HG03039 (cell line): ENCODE results near the gene DMKN.

Experiments
- ATAC-seq: cut with Tn5 transposase; IDR thresholded peaks from one replicate; pipeline ENCODE4 v1.9.1; 2021; ENCODE audit warnings: mild to moderate bottlenecking, moderate library complexity; ENCODE audit not compliant: unreplicated experiment

The DMKN gene

GRCh38 chr19:35549879-35550523 lies 36.6 kb upstream of the DMKN start:
- no peak for ATAC-seq

DNA sequence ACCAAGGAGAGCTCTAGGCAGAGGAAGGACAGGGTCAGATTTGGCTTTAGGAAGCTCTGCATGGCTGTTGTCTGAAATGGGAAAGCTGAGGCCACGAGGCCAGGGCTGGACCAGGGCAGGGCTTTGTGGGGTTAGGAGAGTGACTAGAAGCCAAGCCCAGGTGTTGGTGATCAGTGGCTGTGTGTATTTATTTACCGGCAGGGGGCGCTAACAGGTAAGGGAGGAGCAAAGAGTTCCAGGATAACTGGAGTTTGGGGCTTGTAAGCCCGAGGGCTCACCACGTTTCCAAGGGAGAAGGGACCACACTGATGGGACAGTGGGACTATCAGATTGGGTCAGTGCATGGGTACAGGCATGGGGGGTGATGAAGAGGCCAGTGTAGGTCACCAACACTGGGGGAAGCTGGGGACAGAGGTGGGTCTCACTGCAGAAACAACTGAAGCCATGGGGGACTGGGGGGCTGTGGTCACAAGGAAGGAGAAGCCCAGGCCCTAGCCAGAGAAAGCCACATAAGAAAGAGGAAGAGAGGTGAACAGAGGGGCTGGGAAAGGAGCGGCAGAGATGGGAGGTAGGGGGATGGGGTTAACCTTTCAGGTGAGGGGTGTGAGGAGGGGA lies 35.8 kb upstream of the DMKN start:
- no peak for ATAC-seq

DNA sequence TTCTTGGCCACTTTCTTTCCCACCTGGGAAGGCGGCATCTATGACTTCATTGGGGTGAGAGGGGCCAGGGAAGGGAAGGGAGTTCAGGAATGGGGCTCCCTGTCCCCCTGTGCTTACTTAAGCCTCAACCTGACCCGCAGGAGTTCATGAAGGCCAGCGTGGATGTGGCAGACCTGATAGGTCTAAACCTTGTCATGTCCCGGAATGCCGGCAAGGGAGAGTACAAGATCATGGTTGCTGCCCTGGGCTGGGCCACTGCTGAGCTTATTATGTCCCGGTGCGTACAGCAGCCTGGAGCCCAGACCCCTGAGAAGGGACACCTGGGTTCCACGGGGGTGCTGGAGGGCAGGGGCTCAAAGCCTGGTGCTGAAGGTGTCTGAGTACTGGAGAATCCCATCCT lies 33.1 kb upstream of the DMKN start:
- no peak for ATAC-seq

DNA sequence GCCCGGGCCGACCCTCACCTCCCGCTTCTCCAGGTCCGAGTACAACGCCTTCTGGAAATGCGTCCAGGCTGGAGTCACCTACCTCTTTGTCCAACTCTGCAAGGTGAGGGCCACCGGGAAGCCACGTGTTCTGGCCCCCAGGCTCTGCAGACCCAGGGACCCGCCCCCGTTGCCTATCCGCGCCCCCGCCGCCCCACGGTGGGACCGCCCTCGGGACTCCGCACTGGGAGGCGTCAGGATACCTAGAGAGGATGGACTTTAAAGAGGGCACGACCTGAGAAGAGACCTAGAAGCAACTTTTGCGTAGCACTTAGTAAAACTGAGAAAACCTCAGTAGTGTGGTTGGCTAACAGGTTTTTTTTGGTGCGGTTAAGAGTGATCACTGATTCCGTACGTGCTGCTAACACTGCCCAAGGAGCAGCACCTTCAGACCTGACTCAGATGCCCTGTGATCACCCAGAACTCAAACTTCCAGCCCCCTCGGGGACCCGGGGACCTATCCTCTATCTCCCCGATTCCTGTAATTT lies 32.5 kb upstream of the DMKN start:
- peak; percentile 24 for ATAC-seq

DNA sequence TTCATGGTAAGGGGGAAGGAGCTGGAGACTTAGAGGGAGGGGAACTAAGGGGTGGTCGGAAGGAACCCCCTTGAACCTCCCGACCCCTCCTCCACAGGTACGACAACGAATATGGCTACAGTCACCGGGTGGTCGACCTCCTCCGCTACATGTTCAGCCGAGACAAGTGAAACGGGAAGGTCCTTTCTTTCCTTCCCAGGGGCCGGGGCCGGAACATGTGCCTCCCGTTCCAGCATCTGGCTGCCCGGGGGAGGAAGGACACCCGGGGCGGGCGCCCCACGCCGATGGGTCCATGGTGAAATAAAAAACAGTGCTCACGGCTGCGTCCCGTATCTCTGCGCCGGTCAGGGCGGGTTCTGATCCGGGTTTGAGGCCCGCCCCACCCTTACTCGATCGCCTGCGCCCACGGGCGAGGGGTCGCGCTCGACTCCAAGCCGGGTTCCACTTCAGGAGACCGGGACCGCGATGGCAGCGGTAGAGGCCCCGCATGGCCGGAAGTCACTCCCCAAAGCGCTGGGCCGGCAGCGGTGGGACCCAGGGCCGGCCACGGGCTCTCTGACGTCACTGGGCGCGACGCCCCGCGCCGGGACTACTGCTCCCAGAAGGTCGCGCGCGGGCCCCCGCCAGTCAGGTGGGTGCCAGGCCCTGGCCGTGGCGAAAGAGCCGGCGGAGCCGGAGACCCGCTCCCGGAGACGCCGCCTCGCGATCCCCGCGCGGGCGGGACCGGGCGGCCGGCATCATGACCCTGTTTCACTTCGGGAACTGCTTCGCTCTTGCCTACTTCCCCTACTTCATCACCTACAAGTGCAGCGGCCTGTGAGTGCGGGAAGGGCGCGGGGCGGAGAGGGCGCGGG lies 31.8 kb upstream of the DMKN start, which contains the start of gene TMEM147:
TSS of gene TMEM147 (plus strand) at position 626 of the 854 bp plus-strand sequence. CDS start at position 740, 114 bp downstream.
- peak; percentile 82 for ATAC-seq

DNA sequence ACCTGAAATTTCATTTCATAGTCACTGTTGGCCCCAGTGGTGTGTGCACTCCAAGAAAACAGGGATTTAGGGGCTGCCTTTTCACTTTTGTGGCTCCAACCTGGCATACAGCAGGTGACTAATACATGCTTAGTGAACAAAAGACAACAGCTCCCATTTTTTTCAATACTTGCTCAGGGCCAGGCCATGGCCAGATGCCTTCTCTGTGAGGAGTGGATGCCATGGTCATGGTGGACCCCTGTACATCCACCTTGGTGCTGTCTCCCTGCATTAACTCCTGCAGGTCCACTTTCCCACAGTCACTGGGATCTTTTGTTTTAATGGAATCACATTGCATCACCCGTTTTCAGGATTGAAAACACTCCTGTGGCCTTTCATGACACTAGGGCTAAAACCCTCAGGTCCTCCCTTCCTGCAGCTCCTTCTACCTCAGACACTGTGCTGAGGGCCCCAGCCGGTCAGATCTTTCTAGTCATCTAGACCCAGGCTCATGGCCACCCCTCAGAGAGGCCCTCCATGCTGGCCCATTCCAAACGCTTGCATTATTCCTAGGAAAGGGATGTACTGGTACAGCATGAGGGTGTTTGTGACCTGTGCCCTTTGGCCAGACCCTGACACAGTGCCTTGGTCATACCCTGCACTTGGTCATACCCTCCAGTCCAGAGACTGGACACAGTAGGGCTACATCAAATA lies 30.8 kb upstream of the DMKN start:
- no peak for ATAC-seq

DNA sequence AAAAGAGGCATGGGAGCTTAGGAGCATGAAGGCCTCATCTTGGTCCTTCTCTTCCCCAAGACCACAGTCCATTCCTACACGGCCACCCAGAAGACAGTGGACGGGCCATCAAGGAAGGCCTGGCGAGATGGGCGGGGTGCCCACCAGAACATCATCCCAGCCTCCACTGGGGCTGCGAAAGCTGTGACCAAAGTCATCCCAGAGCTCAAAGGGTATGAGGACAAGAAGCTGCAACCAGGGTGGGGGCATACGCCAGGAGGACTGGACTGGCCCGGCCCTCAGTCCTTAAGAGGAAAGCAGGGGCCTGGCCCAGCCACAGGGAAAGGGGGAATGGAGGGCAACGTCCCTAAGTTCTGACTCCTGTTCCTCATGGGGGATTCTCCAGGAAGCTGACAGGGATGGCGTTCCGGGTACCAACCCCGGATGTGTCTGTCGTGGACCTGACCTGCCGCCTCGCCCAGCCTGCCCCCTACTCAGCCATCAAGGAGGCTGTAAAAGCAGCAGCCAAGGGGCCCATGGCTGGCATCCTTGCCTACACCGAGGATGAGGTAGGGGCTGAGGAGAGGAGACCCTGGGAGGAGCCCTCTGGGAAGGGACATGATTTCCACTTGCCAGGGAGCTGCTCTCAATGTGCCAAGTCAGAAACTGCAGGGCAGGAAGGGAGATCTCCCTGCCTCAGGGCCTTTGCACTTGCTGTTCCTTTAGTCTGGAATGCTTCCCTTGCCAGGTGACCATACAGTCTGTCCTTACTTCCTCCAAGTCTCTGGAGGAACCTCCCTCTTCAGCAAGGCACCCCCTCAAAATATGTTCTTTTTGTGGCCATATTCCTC lies 30.0 kb upstream of the DMKN start:
- no peak for ATAC-seq

DNA sequence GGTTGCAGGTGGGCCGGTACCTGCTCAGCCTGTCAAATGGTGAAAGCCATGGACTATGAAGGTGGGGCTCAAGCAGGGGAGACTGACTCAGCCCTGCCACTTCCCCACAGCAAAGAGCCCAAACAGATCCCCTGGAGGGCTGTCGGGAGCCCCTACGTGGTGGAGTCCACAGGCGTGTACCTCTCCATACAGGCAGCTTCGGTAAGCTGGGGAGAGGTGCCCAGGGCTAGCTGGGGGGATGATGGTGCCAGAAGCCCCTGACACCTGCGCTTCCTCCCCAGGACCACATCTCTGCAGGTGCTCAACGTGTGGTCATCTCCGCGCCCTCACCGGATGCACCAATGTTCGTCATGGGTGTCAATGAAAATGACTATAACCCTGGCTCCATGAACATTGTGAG lies 28.8 kb upstream of the DMKN start:
- ATAC-seq: no peak

GRCh38 chr19:35540356-35540927 lies 27.0 kb upstream of the DMKN start:
- ATAC-seq: no peak

DNA sequence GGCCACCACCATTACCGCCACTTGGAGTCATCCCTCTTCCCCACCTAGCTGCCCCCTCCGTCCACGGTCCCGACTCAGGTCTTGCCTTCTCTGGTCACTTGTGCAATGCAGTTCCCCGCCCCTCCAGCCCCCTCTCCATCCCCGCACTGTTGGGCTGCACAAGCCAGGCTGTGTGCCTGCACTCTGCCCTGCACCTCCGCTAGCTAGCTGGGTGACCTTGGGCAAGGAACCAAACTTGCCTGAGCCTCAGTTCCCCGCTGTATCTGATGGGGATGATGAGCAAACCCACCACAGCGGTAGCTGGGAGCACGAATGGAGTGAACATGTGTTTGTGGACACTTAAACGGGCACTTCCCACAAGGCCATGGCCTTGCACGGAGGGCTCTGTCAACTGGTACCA lies 26.4 kb upstream of the DMKN start:
- ATAC-seq: no peak

- ATAC-seq: no peak
Measured at GRCh38 chr19:35539314-35539713, 25.9 kb upstream of the DMKN start.

DNA sequence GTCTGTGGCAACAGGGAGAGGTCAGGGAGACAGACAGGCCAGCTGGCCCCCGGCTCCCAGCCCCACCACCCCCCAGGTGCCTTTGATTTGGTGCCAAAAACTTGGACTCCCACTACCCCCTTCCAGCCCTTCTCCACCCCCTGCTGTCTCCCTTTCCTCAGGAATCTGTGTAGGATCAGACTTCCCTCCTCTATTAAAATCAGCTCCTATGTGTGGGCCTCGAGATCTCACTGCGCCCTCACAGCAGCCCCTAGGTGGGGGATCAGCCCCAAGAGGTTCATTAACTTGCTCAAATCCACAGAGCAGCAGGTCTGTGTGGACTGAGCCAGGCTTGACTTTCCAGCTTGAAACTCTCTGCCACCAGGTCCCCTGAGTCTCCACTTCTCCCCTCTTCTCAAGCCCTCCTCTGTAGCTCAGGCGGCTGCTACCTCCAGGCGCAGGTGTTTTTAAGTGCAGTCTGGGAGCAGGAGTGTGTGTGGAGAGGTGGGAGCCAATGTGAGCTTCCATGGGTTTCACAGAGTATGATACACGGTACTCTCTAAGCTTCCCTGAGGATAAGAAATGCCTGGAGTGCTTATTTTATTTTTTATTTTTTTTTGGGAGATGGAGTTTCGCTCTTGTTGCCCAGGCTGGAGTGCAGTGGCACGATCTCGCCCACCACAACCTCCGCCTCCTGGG lies 21.5 kb upstream of the DMKN start:
- ATAC-seq: no peak

GRCh38 chr19:35533822-35534392 lies 20.5 kb upstream of the DMKN start:
- ATAC-seq: no peak

GRCh38 chr19:35533201-35533821 lies 19.9 kb upstream of the DMKN start, which contains the start of gene GAPDHS:
Gene GAPDHS (plus strand): TSS chr19:35533456. CDS start chr19:35533528, 72 bp downstream.
- ATAC-seq: no peak

GRCh38 chr19:35531291-35531690 lies 17.8 kb upstream of the DMKN start:
- ATAC-seq: no peak

DNA sequence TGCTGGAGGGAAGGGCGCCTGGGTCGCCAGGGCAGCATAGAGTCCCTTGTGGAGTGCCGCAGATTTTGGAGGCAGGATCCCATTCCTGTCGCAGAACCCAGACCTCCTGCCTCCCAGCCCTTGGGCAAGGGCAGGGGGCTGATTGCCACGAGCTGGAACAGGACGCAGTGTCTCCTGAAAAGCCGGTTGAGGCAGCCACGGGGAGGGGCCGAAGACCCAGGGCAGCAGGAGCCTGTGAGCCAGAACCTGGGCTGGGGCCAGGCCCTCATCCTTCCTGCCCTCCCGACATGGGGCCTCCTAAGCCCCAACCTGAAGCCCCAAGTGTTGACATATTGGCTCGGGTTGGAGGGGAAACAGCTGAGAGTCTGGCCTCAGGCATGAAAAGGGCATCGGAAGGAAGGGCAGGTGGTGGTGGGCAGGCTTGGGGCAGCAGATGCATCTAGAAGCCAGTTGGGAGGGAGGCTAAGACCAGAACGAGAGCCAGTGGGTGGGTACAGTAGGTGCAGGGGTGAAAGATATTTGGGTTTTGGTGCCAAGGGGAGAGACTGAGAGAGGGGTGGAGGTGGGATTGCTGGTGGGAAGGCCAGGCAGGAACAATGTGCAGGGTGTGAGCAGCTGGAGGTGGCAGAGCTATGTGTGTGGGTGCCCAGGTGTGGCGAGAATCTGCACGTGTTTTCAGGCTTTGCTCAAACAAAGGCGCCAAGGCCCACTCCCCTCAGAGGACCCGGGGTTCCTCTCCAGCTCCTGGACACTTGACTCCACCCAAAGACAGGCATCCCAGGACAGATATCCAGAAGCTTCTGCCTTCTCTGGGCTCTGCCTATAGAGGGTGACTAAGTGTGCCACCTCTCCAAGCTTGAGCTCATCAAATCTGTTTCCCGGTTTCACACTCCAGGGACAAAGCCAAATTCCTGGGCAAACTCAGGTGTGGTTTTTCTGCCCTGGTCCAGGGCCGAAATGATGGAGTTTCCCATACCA lies 16.1 kb upstream of the DMKN start:
- no peak for ATAC-seq
